GM21447 (cell line): ENCODE measurements around the gene RXRA.

ENCODE experiments used
- ATAC-seq: cut with Tn5 transposase; IDR thresholded peaks from one replicate; pipeline ENCODE4 v1.9.1; 2021; ENCODE audit not compliant: unreplicated experiment

RXRA gene

DNA sequence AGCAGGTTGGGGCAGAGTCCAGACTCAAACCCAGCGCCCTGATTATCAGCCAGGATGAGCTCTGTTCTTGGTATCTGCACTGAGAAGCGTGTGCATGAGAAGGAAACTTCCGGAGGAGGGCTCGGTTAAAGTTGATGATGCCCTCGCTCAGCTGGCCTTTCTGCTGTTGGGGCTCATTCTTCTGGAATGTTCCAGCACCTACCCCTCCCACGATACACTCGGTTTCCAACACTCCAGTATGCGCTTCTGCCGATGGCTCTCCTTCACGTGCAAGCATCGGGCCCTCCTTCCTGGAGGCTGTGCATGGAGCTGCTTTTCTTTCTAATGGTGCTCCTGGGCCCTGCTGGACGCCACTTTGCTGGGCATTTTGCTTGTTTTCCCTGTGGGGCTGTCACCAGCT lies 134.0 kb downstream of the RXRA start:
- ATAC-seq = no peak

DNA sequence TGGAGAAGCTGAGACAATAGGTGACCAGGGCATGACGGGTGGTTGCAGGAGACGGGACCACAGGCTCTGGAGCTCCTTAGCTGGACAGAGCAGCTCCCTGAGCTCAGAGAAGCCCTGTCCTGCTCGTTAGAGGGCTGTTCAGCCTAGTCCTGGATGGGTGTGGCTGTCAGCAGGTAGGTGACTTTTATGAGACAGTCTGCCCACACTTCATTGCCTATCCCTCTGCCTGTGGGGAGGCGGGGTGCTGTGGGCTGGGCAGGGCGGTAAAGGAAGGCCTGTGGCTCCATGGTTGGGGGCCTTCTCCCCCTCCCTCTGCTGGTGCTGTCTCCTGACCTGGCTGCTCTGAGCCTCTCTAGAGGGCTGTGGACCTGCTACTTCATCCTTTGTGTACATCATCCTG lies 134.6 kb downstream of the RXRA start:
- no peak for ATAC-seq

DNA sequence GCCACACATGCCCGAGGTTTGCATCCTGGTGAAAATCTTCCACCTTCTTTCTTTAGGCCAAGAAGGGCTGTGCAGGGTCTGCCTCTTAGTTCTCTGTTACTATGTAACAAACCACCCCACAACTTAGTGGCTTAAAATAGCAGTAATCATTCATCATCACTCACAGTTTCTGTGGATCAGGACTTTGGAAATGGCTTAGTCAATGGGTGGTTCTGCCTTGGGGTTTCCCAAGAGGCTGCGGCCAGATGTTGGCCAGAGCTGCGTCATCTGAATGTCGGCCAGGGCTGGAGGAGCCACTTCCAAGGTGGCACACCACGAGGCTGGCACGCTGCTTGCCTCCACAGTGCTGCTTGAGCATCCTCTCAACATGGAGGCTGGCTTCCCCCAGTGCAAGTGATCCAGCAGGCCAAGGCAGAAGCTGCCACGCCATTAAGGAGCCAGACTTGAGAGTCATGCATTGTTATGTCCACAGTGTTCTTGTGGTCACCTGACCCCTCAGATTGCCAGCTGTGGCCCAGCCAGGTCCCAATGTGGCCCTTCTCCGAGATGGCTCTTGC lies 135.2 kb downstream of the RXRA start:
- ATAC-seq = no peak

DNA sequence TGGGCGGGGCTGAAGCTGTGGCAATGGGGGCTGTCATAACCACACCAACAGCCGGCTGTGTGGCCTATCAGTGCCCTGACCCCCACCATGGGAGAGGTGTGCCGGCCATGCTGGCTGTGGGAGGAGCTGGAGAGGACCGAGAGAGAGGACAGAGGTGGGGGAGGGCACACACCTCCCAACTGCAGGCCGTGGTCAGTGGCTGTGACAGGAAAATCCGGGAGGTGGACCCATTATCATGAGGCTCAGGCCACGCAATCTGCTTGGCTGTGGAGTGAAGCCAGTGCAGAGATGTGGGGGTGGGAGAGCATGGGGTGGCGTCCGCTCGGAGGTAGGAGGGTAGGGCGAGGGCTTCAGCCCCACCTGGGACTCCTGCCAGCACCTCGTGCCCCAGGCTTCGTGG lies 136.1 kb downstream of the RXRA start:
- ATAC-seq = no peak

DNA sequence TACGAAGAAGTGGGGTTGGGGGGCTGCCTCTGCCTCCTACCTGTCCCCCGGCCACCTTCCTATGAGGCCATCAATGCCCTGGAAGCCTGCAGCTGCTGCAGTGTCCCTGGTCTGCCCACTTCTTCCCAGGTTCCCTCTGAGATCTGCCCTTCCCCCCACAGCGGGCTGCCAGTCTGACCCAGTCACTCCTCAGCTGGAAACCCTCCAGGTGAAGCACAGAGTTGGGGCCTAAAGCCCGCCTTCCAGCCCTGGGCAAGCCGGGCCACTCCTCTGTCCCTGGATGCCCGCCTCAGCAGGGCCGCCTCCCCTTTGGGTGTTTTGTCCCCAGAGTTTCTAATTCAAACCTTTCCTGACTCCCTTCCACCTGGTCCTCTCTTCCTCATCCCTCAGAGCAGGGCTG lies 137.0 kb downstream of the RXRA start:
- no peak for ATAC-seq

DNA sequence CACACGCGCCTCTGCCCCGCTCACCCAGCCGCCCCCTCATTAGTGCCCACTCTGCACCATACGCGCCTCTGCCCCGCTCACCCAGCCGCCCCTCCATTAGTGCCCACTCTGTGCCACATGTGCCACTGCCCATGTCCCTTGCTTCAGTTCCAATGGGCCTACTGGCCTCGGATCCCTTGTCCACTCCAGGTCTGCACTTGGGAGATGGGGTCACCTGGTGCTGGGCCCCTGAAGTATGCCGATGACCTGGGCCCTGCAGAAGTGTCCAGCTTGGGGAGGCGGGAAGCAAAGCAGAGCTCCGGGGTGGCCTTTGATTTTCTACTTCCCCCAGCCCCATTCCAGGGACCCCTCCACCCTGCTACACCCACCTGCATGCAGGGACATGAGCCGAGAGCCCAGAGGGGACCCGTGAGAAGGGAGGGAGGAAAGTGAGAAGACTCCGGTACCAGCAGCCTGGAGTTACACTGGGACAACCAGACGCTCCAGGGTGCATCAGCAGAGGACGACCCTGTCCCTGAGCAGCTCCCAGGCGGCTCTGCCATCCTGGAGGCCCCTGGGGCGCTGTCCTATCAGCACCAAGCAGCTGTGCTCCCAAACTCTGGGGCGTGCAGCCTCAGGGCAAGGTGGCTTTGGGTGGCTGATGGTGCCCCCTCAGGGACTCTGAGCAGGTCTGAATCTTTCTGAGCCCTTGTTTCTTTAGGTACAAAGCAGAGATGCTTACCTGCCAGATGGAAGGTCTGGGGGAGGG lies 140.8 kb downstream of the RXRA start:
- no peak for ATAC-seq

DNA sequence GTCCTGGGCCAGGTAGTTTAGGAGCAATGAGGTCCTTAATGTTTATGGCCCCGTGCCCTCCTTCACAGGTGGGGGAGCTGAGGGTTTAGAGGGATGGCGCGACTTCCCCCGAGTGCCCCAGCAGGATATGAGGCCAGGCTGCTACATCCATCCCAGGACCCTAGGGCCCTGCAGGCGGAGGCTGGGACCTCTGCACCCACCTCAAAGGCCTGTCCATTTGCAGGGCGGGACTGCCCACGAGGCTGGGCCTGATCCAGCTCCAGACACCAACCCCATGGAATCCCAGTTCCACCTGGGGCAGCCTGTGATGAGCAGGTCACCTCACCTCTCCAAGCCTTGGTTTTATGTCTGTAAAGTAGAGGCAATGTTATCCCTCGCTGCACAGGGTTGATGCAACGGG lies 142.1 kb downstream of the RXRA start:
- no peak for ATAC-seq

DNA sequence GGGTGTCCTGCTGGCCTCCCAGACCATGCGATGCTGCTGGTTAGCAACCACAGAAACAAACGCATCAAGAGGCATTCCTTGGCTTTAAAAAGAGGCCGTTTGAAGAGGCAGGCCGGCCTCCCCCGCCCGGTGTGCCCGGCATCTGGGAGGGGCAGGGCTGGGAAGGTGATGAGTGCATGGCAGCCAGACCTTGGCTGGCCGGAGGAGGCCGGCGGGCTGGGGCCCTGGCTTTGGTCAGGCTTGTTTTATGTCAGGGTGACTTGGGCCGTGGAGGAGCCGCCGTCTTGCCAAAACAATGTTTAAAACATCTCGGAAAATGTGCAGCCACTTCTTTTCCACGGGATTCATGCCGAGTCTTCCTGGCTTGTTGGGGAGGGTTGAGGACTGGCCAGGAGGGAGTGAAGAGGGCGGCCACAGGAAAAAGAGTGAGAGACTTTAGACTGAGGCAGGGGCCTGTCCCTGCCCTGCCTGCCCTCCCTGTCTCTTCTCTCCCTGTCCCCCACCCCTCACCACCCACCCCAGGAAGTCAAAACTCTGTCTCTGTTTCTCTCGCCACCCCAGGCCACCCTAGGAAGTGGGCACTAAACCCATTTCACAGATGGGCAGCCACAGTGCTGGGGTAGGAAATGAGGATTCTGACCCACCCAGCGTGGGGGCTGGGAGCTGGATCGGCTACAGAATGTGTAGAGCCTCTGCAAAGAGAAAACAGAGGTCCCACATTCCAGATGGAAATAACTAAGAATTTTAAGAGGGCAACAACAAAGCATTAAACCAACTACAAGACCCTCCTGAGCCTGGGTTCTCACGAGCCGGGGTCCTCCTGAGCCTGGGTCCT lies 143.0 kb downstream of the RXRA start:
- no peak for ATAC-seq

DNA sequence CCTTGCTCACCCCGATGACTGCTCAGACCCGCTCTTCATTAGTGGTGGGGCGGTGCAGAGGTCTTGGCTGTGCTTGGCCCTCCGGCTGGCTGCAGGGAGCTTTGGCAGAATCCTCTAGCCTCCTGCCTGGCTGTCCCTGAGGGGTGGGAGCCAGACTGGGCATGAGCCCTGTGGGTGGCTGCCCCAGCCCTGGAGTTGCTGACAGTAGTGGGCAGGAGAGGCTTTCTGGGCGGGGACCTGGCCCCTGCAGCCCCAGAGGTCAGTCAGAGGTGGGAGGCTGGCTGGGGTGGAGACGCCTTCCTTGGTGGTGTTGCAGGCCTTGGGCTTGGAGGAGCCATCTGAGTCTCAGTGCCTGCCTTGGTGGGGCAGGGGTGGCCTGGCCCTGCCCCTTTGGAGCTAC lies 146.0 kb downstream of the RXRA start:
- no peak for ATAC-seq

DNA sequence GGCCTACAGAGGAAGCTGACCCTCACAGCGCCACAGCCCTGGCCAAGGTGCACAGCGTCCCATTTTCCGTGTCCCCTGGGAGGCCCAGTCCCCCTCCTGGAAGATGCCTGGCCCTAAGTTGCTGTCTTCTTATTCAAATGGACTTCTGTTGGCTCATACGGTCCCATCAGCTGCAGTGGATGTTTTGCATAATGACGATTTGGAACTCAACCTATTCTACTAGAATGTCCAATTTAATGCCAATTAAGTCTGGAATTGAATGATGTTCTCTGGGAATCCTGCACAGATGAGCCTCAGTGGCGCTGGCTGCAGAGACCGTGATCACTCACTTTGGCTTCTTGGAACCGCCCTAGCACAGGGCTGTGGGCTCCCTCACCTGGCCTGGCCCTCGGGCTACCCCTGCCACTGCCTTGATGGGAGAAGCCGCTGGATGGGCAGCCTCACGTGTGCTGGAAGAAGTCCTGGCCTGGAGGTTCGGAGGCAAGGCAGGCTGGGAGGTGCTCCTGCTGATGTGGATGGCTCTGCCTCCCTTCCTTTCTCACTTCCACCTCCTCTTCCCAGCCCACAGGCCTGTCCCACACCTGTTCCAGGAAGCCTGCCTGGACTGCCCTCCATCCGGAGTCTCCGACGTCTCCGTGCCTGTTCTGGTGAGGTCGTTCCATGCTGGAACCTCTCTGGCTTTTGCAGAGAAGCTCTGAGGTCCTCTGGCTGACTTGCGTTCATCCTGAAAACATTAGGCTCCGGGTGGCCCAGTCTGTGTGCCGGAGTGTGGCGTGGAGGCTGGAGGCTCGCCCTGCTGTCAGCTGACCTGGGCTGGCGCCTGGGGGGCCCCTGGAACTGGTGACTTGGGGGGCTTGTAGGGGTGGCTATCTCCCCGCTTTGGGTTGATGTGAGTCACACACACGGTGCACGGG lies 147.1 kb downstream of the RXRA start:
- no peak for ATAC-seq

DNA sequence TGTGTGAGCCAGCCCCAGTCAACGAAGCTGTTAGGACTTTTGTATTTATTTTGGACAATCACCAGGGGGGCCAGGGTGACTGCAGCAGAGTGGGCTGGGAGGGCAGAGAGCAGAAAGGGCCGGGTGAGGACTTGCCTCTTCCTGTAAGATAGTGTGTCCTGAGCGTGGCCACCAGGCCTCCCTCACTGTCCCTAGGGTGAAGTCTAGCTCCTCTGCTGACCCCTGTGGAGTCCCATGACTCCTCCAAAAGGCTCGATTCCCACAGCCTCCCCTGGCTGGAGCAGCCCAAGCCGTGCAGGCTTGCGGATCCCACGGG lies 147.8 kb downstream of the RXRA start:
- ATAC-seq = no peak

DNA sequence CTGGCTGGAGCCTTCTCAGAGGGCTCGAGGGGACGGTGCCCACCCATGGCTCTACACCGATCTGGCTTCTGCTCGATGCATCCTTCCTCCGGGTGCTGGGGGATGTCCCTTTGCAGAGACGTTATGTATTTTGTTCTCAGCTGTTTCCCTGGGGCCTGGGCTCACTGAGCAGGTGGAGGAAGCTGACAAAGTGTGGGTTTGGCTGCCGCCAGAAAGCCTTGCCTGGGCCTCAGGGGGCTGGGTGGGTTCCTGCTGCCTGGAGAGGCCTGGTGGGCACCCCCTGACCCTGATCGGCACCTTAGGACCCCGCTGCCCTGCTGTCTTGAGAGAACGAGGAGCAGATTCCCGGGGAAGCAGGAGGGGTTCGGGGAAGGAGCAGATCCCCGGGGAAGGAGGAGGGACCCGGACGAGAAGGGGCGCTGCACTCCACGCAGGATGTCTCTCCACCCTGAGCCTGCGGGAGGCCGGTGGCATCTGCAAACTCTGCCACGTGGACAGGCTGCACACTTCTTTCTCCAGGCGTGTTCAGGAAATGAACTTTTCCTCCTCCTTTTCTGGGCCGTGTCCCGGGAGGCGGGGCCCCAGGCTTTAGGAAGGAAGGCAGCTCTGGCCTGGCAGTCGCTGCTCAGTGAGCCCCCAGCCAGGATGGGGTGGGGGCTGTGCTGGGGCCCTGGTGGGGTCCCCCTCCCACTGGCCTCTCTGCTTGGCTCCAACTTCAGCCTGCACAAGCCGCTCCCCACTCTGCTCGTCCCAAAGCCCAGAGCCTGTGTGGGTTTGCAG lies 148.9 kb downstream of the RXRA start:
- ATAC-seq = no peak

DNA sequence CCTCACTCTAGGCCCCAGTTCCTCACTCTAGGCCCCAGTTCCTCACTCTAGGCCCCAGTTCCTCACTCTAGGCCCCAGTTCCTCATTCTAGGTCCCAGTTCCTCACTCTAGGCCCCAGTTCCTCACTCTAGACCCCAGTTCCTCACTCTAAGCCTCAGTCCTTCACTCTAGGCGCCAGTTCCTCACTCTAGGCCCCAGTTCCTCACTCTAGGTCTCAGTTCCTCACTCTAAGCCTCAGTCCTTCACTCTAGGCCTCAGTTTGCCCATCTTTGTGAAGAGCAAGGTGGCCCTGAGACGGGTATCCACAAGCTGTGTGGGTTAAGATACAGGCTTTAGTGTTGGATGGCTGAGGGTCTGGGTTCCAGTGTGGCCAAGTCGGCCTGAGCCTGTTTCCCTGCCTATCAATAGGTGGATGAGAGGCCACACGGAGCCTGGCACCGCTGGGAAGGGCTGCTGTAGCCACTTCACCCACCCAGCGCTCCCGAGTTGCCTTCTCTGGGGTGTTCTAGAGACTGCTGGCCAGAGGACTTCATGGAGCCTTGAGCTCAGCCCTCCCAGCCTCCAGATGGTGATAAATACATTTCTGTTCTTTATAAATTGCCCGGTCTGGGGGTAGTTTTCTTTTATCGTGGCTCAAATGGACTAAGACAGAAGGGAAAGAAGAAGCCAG lies 150.2 kb downstream of the RXRA start:
- no peak for ATAC-seq

DNA sequence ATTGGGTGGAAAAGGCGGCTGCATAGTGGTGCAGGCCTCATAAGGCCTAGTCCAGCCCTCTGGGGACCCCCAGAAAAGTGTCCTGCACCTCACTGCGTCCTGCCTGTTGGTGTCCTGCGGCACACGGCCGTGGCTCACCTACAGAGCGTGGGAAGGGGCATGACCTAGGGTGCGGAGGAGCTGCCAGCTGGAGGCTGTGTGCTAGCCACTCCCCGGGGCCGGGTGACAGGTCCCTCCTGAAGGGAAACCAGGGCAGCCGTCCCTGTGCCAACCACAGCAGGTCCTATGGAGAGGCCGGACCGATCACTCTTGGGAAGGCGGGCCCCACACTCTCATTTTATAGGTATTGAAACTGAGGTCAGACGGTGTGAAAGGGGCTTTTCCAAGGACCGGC lies 150.7 kb downstream of the RXRA start:
- no peak for ATAC-seq

DNA sequence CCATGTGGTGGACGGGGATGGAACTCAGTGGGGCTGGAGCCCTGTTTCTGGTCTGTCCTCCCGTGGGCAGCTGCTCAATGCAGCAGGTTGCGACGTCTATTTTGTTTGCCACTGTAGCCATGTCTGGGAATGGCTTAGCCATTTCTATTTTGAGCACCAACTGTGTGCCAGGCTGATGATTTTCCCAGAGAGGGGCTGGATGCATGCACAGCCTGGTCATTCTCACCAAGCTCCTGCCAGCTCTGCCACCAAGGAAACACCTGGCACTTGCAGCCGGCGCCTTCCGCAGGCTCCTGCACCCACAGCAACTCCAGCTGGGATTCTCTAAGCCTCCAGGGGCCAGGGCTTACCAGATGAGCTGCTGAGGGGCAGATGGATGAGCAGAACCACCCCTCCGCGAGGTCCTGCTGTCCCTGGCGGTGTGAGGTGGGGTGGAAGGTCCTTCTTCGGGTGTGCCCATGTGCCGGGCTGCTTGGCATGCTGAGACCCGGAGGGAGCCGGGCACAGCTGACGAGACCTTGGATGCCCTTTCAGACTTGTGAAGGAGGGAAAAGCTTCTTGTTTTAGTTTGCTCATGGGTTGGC lies 151.2 kb downstream of the RXRA start:
- no peak for ATAC-seq

DNA sequence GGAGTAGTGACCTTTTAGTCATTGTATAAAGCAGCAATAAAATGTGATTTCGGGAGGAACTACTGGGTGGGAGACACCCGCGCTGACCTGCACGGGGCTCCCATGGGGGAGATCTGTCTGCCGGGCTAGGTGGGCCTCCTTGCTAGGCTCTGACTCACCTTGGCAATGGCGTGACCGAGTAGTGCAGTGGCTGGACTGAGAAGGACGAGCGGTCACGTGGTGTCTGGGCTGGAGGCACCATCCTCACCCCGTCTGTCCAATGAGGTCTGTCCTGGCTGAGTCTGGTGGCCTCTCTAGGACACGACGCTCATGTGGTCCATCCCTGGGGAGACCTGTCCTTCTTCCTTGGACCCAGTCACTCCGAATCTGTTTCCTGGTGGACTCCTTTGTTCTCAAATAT lies 151.7 kb downstream of the RXRA start:
- no peak for ATAC-seq

DNA sequence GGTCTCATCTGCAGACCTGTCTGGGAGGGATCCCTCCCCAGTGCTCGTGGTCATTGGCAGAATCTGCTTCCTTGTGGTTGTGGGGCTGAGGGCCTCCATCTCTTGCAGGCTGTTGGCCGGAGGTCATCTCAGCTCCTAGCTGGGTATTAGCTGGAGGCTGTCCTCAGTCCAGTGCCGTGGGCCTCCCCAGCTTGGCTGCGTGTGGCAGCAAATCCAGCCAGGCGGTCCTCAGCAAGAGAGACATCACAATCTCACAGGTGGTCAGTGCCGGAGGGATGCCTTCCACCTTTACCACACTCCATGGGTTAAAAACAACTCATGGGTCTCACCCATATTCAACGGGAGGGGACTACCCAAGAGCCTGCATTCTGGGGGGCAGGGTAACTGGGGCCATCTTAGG lies 155.5 kb downstream of the RXRA start:
- no peak for ATAC-seq

DNA sequence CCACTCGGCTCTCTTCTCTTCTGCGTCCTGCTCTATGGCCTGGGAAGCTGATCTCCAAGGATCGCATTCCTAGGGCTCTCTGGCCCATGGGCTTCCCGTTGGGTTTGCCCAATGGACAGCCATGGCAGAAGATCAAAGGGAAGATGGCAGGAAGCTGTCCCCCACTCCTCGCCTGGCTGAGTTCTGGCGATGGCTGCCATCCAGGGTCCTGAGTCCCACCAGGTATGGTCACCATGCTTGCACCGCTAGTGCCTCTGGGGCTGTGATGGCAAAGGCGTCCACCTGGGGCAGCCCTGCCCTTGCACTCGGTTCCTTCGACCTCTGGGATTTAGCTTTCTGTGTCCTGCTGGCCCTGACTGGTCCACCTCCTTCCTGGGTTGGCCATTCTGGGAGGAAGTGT lies 156.0 kb downstream of the RXRA start:
- ATAC-seq = no peak

DNA sequence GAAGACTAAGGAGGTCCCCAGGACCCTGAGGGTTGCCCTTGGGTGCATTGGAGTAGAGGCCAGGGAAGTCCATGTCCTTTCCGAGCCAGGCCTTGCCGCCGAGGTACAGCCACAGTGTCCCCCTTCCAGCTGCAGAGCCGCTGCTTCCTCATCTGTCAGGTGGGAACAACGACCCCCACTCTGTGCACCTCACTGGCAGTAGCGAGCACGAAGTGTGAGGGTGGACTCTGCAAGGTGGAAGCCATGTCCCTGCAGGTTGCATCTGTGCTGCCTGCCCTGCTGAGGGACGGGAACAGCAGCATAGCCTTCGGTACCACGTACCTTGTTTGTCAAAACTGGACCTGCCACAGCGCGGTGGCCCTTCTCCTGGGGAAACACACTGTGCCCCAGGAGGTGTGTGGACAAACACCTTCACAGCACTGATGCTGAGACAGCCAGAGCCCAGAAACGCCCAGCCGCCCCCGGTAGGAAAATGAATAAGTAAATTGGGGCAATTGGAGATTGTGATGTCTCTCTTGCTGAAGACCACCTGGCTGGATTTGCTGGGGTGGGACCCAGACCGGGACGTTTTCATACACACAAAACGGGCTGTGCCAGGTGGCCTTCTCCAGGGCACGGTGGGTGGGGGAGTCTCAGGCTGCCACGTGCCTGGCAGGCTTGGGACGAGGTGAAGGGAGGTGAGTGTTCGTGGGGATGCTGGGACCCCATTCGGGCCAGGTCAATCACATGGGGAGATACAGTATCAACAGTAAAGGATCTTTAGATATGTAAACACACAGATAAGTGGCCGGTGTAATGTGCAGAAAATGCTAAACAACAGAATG lies 157.3 kb downstream of the RXRA start:
- ATAC-seq = no peak
